Endothelial cell of umbilical vein (primary cell): ENCODE data around the gene ZBTB21. TPM values are rescaled to one million over a fixed set of nuclear protein-coding genes. Genes with fewer than 3 reads are reported as not detected.

Experiments used
- BruUV-seq: library from RNA; stranded (reverse); fragments of 400-500 nt; replicated peaks from 2 replicates; lab custom pipeline; 2021; lab: Mats Ljungman, UMichigan
- CTCF ChIA-PET: fragments of 300-600, 350-600 bp; sonication (Branson Sonifier 250); formaldehyde crosslinking; loops from one replicate; lab custom pipeline; 2021; ENCODE audit warnings: antibody characterized with exemption, inconsistent platforms; lab: Charles Lee
- POLR2A ChIA-PET: fragments of 300-600, 350-600 bp; sonication (Branson Sonifier 250); formaldehyde crosslinking; loops from one replicate; lab custom pipeline; 2021; ENCODE audit warnings: antibody characterized with exemption, inconsistent platforms; lab: Charles Lee
- DNase-seq: peaks from one replicate; pipeline ENCODE4 v3.0.0-alpha.2; 2011; ENCODE audit warnings: low read depth, low spot score
- FAIRE-seq: peaks from 2 replicates; lab custom pipeline; 2011; peaks lifted over from hg19 to GRCh38; lab: Jason Lieb, UNC
- H2AFZ ChIP-seq: 2 replicates; pipeline ENCODE4 v1.6.0; 2012; ENCODE audit warnings: low read depth, low read length, control low read depth, inconsistent platforms
- H3K27ac ChIP-seq: 2 replicates; pipeline ENCODE4 v1.5.1; 2011; ENCODE audit warnings: low read depth, mild to moderate bottlenecking, control low read depth, low read length, moderate library complexity; ENCODE audit not compliant: insufficient read depth
- H3K27me3 ChIP-seq, 2 experiments: 2 replicates each; pipeline versions ENCODE4 v1.6.0 to v1.6.1; 2011; ENCODE audit warnings: low read length in 2 of 2, mixed read lengths in 1 of 2; ENCODE audit not compliant: control insufficient read depth in 2 of 2, insufficient read depth in 2 of 2
- H3K36me3 ChIP-seq, 2 experiments: 2 replicates in 1 of 2; 3 replicates in 1 of 2; pipeline ENCODE4 v1.5.1; 2011; ENCODE audit warnings: low read length in 2 of 2, mild to moderate bottlenecking in 1 of 2, moderate library complexity in 1 of 2; ENCODE audit not compliant: control insufficient read depth in 2 of 2, insufficient read depth in 2 of 2; ENCODE audit errors: extremely low read depth in 1 of 2
- H3K4me1 ChIP-seq: 3 replicates; pipeline ENCODE4 v1.5.1; 2011; ENCODE audit warnings: mild to moderate bottlenecking, low read length; ENCODE audit not compliant: control insufficient read depth, insufficient read depth; ENCODE audit errors: extremely low read depth
- H3K4me2 ChIP-seq: 2 replicates; pipeline ENCODE4 v1.6.1; 2011; ENCODE audit warnings: low read length, control low read depth, mixed read lengths; ENCODE audit not compliant: insufficient read depth
- H3K4me3 ChIP-seq, 3 experiments: fragments of 200-600 bp in 1 of 3; sonication (generic), shearing (Covaris generic) in 1 of 3; replicated peaks in 1 of 3; 2 replicates each; pipeline ENCODE4 v1.5.1; 2011 to 2016; ENCODE audit warnings: control low read depth in 3 of 3, low read length in 3 of 3, mild to moderate bottlenecking in 2 of 3, inconsistent platforms in 1 of 3, low read depth in 1 of 3, moderate library complexity in 1 of 3; ENCODE audit not compliant: insufficient read depth in 1 of 3
- H3K79me2 ChIP-seq: 2 replicates; pipeline ENCODE4 v1.6.0; 2012; ENCODE audit warnings: low read length, inconsistent platforms; ENCODE audit not compliant: control insufficient read depth, insufficient read depth
- H3K9ac ChIP-seq: replicated peaks from 2 replicates; pipeline ENCODE3; 2011; ENCODE audit warnings: low read length, control low read depth; ENCODE audit not compliant: insufficient read depth; ENCODE audit errors: extremely low read depth
- H3K9me1 ChIP-seq: replicated peaks from 3 replicates; pipeline ENCODE4 v1.6.0; 2011; ENCODE audit warnings: mild to moderate bottlenecking, low read length; ENCODE audit not compliant: control insufficient read depth, insufficient read depth; ENCODE audit errors: extremely low read depth
- H3K9me3 ChIP-seq: replicated peaks from 2 replicates; pipeline ENCODE4 v1.5.1; 2012; ENCODE audit warnings: low read length, inconsistent platforms; ENCODE audit not compliant: control insufficient read depth, insufficient read depth
- H4K20me1 ChIP-seq: replicated peaks from 2 replicates; pipeline ENCODE3; 2011; ENCODE audit warnings: mild to moderate bottlenecking, low read length; ENCODE audit not compliant: control insufficient read depth, insufficient read depth; ENCODE audit errors: extremely low read depth
- EZH2 ChIP-seq: IDR thresholded peaks from 2 replicates; pipeline ENCODE4 v1.6.1; 2012; ENCODE audit warnings: borderline replicate concordance, low read depth, mild to moderate bottlenecking, moderate library complexity, low read length, inconsistent platforms; ENCODE audit not compliant: severe bottlenecking
- FOS ChIP-seq: IDR thresholded peaks from 2 replicates; pipeline ENCODE4 v1.6.1; 2011; ENCODE audit warnings: mild to moderate bottlenecking, low read length, moderate library complexity, borderline replicate concordance; ENCODE audit not compliant: insufficient read depth
- GATA2 ChIP-seq: IDR thresholded peaks from 2 replicates; pipeline ENCODE4 v1.7.0; 2011; ENCODE audit warnings: low read depth, mild to moderate bottlenecking, moderate library complexity, mixed read lengths, low read length; ENCODE audit not compliant: insufficient read length, insufficient read depth
- MYC ChIP-seq: IDR thresholded peaks from one replicate; pipeline ENCODE4 v1.6.1; 2011; ENCODE audit warnings: mild to moderate bottlenecking, low read depth, low read length
- POLR2A ChIP-seq: IDR thresholded peaks from 2 replicates; pipeline ENCODE4 v1.6.1; 2012; ENCODE audit warnings: low read depth, mild to moderate bottlenecking, control low read depth, low read length
- dilution Hi-C: fragments of 300-500 bp; cut with MboI; formaldehyde crosslinking; loops from one replicate; pipeline ENCODE4 v1.15.0; 2019; ENCODE audit warnings: low sequenced_read_pairs; ENCODE audit not compliant: extremely low pct_ligation_motif_present
- intact Hi-C: fragments of 100-400 bp; cut with micrococcal nuclease; formaldehyde crosslinking; loops from one replicate; pipeline ENCODE4 v1.10.0; 2022
- polyA plus RNA-seq, 4 experiments: library from polyadenylated mRNA; depleted of rRNA in 3 of 4; stranded (reverse) in 3 of 4; unstranded in 1 of 4; fragments of >200 nt; gene quantifications; 2 replicates each; pipeline versions ENCODE4 v1.2.1 to v1.2.3, GENCODE V29; 2011 to 2012; ENCODE audit warnings: missing spikeins in 1 of 4
- total RNA-seq: library from RNA; stranded (reverse); gene quantifications from 2 replicates; pipeline ENCODE4 v1.2.3, GENCODE V29; 2021
- TF ChIP-seq, protein P1 (sequence below), 2 donors: IDR thresholded peaks; 1 replicate in 1 of 2; 2 replicates in 1 of 2; pipeline ENCODE4 v1.5.1; 2011; ENCODE audit warnings: low read length in 2 of 2, mild to moderate bottlenecking in 2 of 2, moderate library complexity in 2 of 2, control low read depth in 1 of 2, inconsistent platforms in 1 of 2, low read depth in 1 of 2; ENCODE audit not compliant: insufficient read depth in 1 of 2; ENCODE audit errors: extremely low read depth in 1 of 2
- TF ChIP-seq, protein P2 (sequence below): IDR thresholded peaks from 2 replicates; pipeline ENCODE4 v1.6.1; 2011; ENCODE audit not compliant: insufficient read depth, insufficient read length

The ZBTB21 gene
- total and polyA plus RNA-seq, 2 donors (not counting 3 experiments of a cell fraction or from before 2014, with no cell fraction given) = 2.8 to 12.4 TPM

DNA sequence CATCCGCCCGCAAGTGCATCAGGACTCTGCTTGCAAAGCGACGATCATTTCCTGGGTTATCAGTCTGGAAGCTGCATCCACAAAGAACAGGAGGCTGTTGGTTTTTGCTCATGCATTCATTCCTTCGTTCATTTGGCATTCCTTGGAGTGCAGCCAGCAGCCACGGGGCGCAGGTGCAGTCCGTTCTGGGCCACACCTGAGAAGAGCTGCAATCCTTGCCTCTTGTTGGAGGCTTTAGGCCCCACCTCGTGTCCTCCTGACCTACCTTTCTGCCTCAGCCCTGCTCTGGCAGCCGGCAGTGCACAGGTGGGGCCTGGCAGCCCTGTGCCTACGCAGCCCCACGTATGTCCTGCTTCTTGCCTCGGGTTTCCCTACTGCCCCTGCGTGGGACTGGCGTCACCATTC lies 36.7 kb downstream of the ZBTB21 start:
- CTCF ChIA-PET = interaction anchor here (0.8 to 1.4 kb wide), 2 partner anchors 134 to 140 kb away, joined by 3 to 4 read pairs; no protein-coding TSS in a partner anchor
- no peak overlapping the region for H2AFZ ChIP-seq
- no peaks in the 10 kb centered on the region for H3K9me3 ChIP-seq
- H3K4me2 ChIP-seq = no peak overlapping the region
- peaks cover 7% of the 10 kb centered on the region for H3K4me1 ChIP-seq
- POLR2A ChIA-PET = no interaction called here
- H3K9me1 ChIP-seq = no peaks in the 10 kb centered on the region
- H4K20me1 ChIP-seq = no peaks in the 10 kb centered on the region
- dilution Hi-C loops = no loop called here
- no peak overlapping the region for H3K9ac ChIP-seq
- no peak overlapping the region for H3K27ac ChIP-seq
- DNase-seq (no peak), FAIRE-seq (no peak)
- TF ChIP-seq, protein P1, sequence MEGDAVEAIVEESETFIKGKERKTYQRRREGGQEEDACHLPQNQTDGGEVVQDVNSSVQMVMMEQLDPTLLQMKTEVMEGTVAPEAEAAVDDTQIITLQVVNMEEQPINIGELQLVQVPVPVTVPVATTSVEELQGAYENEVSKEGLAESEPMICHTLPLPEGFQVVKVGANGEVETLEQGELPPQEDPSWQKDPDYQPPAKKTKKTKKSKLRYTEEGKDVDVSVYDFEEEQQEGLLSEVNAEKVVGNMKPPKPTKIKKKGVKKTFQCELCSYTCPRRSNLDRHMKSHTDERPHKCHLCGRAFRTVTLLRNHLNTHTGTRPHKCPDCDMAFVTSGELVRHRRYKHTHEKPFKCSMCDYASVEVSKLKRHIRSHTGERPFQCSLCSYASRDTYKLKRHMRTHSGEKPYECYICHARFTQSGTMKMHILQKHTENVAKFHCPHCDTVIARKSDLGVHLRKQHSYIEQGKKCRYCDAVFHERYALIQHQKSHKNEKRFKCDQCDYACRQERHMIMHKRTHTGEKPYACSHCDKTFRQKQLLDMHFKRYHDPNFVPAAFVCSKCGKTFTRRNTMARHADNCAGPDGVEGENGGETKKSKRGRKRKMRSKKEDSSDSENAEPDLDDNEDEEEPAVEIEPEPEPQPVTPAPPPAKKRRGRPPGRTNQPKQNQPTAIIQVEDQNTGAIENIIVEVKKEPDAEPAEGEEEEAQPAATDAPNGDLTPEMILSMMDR (IDR thresholded peaks at IDR 0.05; ENCODE audit: extremely low read depth in 1 of 2, insufficient read depth in 1 of 2, low read depth in 1 of 2, low read length in 2 of 2) = no peak
- TF ChIP-seq POLR2A = no peak
- no peak for TF ChIP-seq FOS
- TF ChIP-seq GATA2 = no peak
- TF ChIP-seq EZH2 = no peak
- TF ChIP-seq, protein P2, sequence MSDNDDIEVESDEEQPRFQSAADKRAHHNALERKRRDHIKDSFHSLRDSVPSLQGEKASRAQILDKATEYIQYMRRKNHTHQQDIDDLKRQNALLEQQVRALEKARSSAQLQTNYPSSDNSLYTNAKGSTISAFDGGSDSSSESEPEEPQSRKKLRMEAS = no peak
- TF ChIP-seq MYC = no peak
- H3K36me3 ChIP-seq = no peaks in the 10 kb centered on the region
- H3K79me2 ChIP-seq = no peaks in the 10 kb centered on the region
- H3K27me3 ChIP-seq = no peaks in the 10 kb centered on the region
- no TSS peak for BruUV-seq
- intact Hi-C loops = no loop called here
- no peak overlapping the region for H3K4me3 ChIP-seq
